Bronchus fibroblast of lung (primary cell): Measurements from ENCODE around the gene RDH11. TPM values are rescaled to one million over a fixed set of nuclear protein-coding genes. Genes with fewer than 3 reads are reported as not detected.

Experiments used
- total RNA-seq: library from RNA; depleted of rRNA; stranded (reverse); fragments of >200 nt; gene quantifications from 2 replicates; pipeline ENCODE4 v1.2.3, GENCODE V29; 2015

The RDH11 gene
- total RNA-seq = 99.0 and 101 TPM in 2 replicates

GRCh38 chr14:67695394-67695949 lies at the start of gene RDH11:
TSS of gene RDH11 (minus strand) at chr14:67695764. CDS start at chr14:67695703, 61 bp downstream.

GRCh38 chr14:67701492-67701891 lies 5.9 kb upstream of the RDH11 start, which contains the start of gene RDH12:
TSS of gene RDH12 (plus strand) at chr14:67701886. CDS start at chr14:67722643, 20,757 bp downstream.

GRCh38 chr14:67674480-67675218 lies 20.9 kb downstream of the RDH11 start, which contains the start of gene VTI1B:
TSS of gene VTI1B (minus strand) at chr14:67674632. CDS start at chr14:67674489, 143 bp downstream.

Other genes starting within 250 kb of the RDH11 start
- gene TMEM229B, start 207.0 kb downstream of the RDH11 start, total RNA-seq = not detected in 2 replicates
- 0.15 and 0.34 TPM in 2 replicates for gene PLEKHH1, start 162.5 kb downstream of the RDH11 start, total RNA-seq
- 12.9 and 14.1 TPM in 2 replicates for gene PIGH, start 95.5 kb downstream of the RDH11 start, total RNA-seq
- 1.2 and 2.4 TPM in 2 replicates for gene ARG2, start 75.8 kb downstream of the RDH11 start, total RNA-seq
- 33.7 and 35.5 TPM in 2 replicates for gene VTI1B, start 21.1 kb downstream of the RDH11 start, total RNA-seq
- under 0.01 TPM in 1 of 2 replicates, not detected in the other for gene RDH12, start 6.1 kb upstream of the RDH11 start, total RNA-seq
- 7.3 and 9.6 TPM in 2 replicates for gene ZFYVE26, start 120.8 kb upstream of the RDH11 start, total RNA-seq
- 6.1 and 8.0 TPM in 2 replicates for gene RAD51B, start 124.0 kb upstream of the RDH11 start, total RNA-seq